GM04504 (cell line): Measurements from ENCODE around the gene PGLYRP2.

ENCODE experiments used
- DNase-seq: peaks from one replicate; pipeline ENCODE4 v3.0.0-alpha.2; 2012; ENCODE audit warnings: low read depth

The PGLYRP2 gene

GRCh38 chr19:15456441-15456840 is 22.9 kb downstream of the PGLYRP2 start:
- no peak for DNase-seq

GRCh38 chr19:15455996-15456395 is 23.3 kb downstream of the PGLYRP2 start:
- no peak for DNase-seq

- no peak for DNase-seq
These were observed 25.1 kb downstream of the PGLYRP2 start for GRCh38 chr19:15453906-15454860.

GRCh38 chr19:15453091-15453578 is 26.2 kb downstream of the PGLYRP2 start:
- DNase-seq: no peak

- peak; percentile 35 for DNase-seq
These were observed 26.9 kb downstream of the PGLYRP2 start for GRCh38 chr19:15452111-15453047.

DNA sequence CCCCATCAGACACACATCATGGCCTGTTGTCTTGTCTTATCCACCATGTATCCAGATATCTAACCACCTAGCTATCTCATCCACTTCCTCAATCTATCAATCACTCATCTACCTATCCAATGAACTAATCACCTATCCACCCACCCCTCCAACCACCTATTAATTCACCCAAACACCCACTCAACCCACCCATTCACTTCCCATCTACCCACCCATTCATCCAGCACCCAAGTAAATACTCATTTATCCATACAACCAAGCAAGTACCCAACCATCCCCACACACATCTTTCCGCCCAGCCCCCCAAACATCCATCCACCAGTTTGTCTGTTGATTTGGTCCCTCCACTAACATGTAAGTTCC is 28.8 kb downstream of the PGLYRP2 start:
- no peak for DNase-seq

GRCh38 chr19:15449620-15450527 is 29.4 kb downstream of the PGLYRP2 start, which contains the start of gene WIZ:
WIZ (minus strand) TSS chr19:15449956; CDS start chr19:15448307, 1,649 bp downstream.
- peak; percentile 40 for DNase-seq

- no peak for DNase-seq
These were observed 30.3 kb downstream of the PGLYRP2 start for GRCh38 chr19:15448778-15449619.

DNA sequence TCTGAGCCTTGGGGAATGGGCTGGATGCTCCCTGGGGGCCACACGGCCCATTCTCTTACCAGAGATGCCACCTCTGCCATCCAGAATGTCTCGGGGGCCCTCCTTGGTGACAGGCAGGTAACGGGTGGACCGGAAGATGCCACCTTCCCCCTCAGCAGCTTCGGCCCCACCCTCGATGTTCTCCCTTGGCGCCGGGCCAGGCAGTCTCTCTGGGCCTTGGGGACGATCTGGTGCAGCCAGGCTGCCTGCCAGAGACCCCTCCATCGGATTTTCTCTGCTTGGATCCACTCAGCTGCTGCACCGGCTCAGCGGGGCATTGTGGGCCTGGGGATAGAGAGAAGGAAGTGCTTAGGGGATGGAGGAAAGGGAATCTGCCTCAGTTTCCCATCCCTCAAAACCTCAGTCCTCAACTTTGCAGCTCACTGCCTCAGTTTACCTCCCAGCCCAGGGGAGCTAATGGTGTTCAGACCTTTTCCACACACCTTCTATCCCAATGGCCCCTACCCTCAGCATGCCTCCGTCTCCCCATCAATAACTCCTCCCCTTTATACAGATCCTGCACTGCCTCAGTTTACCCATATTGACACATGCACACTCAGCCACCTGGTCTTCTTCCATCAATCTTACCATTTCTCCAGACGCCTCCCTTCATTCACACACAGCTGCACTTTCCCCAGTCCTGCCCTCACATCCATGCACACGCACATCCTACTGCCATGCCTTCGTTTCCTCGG is 31.1 kb downstream of the PGLYRP2 start:
- no peak for DNase-seq

GRCh38 chr19:15447057-15447456 is 32.2 kb downstream of the PGLYRP2 start:
- DNase-seq: no peak

DNA sequence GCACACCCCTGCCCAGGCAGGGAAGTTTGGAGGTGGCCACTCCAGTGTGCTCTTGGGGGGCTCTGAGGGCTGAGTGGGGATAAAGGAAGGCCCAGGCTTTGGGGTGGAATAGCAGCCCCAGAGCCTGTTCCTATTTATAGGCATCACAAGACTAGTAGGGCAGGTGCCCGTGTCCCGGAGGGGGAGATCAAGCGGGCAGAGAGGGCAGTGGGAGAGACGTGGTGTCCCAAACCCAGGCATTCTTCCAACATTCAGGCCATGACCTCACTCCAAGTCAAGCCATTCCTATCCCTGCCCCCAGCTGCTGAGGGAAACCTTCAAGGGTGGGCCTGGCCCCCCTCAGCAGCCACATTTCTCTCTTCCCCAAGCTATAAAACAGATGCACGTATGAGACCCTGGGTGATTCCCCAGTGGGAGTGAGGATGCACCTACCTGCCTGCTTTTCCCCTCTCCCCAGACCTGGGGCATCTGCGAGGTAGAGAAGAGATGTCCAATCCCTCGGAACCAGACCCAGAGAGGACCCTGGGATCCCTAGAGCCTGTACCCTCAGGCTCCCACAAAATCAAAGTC is 33.4 kb downstream of the PGLYRP2 start:
- DNase-seq: no peak

- DNase-seq: no peak
These were observed 34.1 kb downstream of the PGLYRP2 start for GRCh38 chr19:15445227-15445605.

- no peak for DNase-seq
These were observed 34.6 kb downstream of the PGLYRP2 start for GRCh38 chr19:15444505-15445226.

DNA sequence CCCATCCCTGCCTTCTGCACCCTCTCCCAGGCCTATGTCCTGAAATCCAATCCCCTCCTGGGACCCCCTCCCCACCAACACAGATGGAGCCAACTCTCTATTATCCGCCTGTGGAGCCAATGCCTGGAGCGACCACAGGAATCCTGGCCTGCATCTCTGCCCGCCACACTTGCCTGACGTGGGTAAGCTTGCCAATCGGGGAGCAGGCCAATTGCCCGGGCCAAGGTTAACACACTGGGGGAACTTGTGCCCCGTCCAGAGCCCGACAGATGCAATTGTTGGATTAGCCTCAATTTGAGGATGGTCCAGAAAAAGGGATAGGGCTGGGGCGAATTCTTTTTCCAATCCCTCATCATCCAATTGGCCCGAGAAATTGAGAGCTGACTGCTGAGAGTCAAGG is 35.5 kb downstream of the PGLYRP2 start:
- DNase-seq: no peak

DNA sequence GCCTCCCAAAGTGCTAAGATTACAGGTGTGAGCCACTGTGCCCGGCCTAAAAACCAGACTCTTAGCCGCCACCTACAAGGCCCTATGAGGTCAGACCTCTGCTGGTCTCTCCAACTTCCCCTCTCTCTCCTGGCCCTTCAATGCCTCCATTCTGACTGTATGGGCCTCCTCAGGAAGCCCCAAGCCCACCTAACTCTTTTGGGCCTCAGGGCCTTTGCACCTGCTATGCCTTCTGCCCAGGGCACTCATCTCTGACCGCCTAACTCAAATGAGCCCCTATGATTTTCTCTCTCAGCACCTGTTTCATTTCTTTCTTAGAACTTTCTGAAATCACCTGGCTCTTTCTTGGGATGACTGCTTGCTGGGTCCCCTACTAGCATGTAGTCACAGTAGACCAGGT is 36.0 kb downstream of the PGLYRP2 start:
- DNase-seq: no peak

- DNase-seq: no peak
These were observed 37.0 kb downstream of the PGLYRP2 start for GRCh38 chr19:15442142-15442920.

- DNase-seq: no peak
These were observed 38.0 kb downstream of the PGLYRP2 start for GRCh38 chr19:15441317-15441716.
